ENCODE measurements around the gene RBM33. TPM values are rescaled to one million over a fixed set of nuclear protein-coding genes. Genes with fewer than 3 reads are reported as not detected.
"Not testable (repeated sequence)": the region's sequence is repeated elsewhere in the genome, so short reads cannot be mapped to it uniquely, and the experiment has no call there.

Gene RBM33
- total RNA-seq, 1 experiment from 2014 or later, result 80.5 TPM

DNA sequence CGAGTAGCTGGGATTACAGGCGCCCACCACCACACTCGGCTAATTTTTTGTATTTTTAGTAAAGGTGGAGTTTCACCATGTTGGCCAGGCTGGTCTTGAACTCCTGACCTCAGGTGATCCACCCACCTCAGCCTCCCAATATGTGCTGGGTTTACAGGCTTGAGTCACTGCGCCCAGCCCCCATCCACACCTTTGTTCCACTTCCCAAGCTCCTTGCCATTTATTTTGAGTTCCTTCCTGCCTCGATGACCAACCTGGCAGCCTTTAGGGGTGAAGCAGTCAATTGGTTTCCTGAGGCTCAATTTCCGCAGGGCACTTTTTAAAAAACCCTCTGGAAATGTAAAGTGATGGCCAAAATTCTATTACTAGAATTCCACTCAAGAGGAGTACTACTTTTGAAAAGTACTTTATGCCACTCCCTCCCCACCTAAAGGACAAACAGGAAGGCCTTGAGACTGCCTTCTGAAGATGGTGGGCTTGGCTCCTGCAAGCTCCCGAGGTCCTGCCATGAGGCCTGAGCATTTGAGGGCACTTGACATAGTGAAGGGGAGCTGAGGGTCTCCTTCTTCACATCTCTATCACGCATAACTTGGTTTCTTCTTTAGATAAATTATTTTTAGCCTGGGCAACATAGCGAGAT lies 32.5 kb upstream of the RBM33 start:
- intact Hi-C loops (cut with micrococcal nuclease), result no loop called here
- Mint-ChIP-seq H3K4me3 (ENCODE audit: unreplicated experiment) (no peak overlapping the region), H3K36me3 (ENCODE audit: insufficient read depth, unreplicated experiment) (no peaks in the 10 kb centered on the region), H3K9me3 (ENCODE audit: unreplicated experiment) (no peaks in the 10 kb centered on the region), H3K4me1 (ENCODE audit: insufficient read depth, unreplicated experiment) (peaks cover 7% of the 10 kb centered on the region), H3K27me3 (ENCODE audit: insufficient read depth, unreplicated experiment) (peaks cover 31% of the 10 kb centered on the region), H3K27ac (ENCODE audit: low read depth, unreplicated experiment) (no peak overlapping the region)
- ChIA-PET POLR2A (no interaction called here), CTCF (interaction anchor here (0.6 to 3.9 kb wide), 5 partner anchors 14 to 976 kb away, joined by 3 to 30 read pairs (median 3); no protein-coding TSS in a partner anchor)
- BruUV-seq (replicated peaks), result no TSS peak
- TF ChIP-seq, protein P1, sequence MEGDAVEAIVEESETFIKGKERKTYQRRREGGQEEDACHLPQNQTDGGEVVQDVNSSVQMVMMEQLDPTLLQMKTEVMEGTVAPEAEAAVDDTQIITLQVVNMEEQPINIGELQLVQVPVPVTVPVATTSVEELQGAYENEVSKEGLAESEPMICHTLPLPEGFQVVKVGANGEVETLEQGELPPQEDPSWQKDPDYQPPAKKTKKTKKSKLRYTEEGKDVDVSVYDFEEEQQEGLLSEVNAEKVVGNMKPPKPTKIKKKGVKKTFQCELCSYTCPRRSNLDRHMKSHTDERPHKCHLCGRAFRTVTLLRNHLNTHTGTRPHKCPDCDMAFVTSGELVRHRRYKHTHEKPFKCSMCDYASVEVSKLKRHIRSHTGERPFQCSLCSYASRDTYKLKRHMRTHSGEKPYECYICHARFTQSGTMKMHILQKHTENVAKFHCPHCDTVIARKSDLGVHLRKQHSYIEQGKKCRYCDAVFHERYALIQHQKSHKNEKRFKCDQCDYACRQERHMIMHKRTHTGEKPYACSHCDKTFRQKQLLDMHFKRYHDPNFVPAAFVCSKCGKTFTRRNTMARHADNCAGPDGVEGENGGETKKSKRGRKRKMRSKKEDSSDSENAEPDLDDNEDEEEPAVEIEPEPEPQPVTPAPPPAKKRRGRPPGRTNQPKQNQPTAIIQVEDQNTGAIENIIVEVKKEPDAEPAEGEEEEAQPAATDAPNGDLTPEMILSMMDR (IDR thresholded peaks at IDR 0.05; ENCODE audit: unreplicated experiment), result no peak
- DNase-seq (ENCODE audit: unreplicated experiment), result no peak

- POLR2A ChIA-PET, result no interaction called here
Measured at GRCh38 chr7:155612658-155613057, 31.8 kb upstream of the RBM33 start.

GRCh38 chr7:155615085-155615484 lies 29.4 kb upstream of the RBM33 start:
- H3K27ac Mint-ChIP-seq (ENCODE audit: low read depth, unreplicated experiment); BruUV-seq (replicated peaks); CTCF ChIA-PET; H3K4me1 Mint-ChIP-seq (ENCODE audit: insufficient read depth, unreplicated experiment); DNase-seq (ENCODE audit: unreplicated experiment); H3K9me3 Mint-ChIP-seq (ENCODE audit: unreplicated experiment); H3K36me3 Mint-ChIP-seq (ENCODE audit: insufficient read depth, unreplicated experiment); intact Hi-C loops (cut with micrococcal nuclease); H3K4me3 Mint-ChIP-seq (ENCODE audit: unreplicated experiment); POLR2A ChIA-PET: not testable (repeated sequence)
- H3K27me3 Mint-ChIP-seq (ENCODE audit: insufficient read depth, unreplicated experiment), result peaks cover 47% of the 10 kb centered on the region

More at GRCh38 chr7:155612658-155613057, 31.8 kb upstream of the RBM33 start:
- no TSS peak for BruUV-seq (replicated peaks)
- H3K9me3 Mint-ChIP-seq (ENCODE audit: unreplicated experiment), result no peaks in the 10 kb centered on the region
- intact Hi-C loops (cut with micrococcal nuclease), result no loop called here
- no peak overlapping the region for H3K27ac Mint-ChIP-seq (ENCODE audit: low read depth, unreplicated experiment)
- no peak overlapping the region for H3K4me3 Mint-ChIP-seq (ENCODE audit: unreplicated experiment)
- no peaks in the 10 kb centered on the region for H3K36me3 Mint-ChIP-seq (ENCODE audit: insufficient read depth, unreplicated experiment)
- H3K4me1 Mint-ChIP-seq (ENCODE audit: insufficient read depth, unreplicated experiment), result peaks cover 7% of the 10 kb centered on the region
- peaks cover 31% of the 10 kb centered on the region for H3K27me3 Mint-ChIP-seq (ENCODE audit: insufficient read depth, unreplicated experiment)
- DNase-seq (ENCODE audit: unreplicated experiment), result no peak
- CTCF ChIA-PET, result interaction anchor here (0.9 to 3.9 kb wide), 4 partner anchors 9 to 154 kb away, joined by 3 to 30 read pairs (median 4); no protein-coding TSS in a partner anchor
- TF ChIP-seq, protein P1 (IDR thresholded peaks at IDR 0.05; ENCODE audit: unreplicated experiment), result no peak

DNA sequence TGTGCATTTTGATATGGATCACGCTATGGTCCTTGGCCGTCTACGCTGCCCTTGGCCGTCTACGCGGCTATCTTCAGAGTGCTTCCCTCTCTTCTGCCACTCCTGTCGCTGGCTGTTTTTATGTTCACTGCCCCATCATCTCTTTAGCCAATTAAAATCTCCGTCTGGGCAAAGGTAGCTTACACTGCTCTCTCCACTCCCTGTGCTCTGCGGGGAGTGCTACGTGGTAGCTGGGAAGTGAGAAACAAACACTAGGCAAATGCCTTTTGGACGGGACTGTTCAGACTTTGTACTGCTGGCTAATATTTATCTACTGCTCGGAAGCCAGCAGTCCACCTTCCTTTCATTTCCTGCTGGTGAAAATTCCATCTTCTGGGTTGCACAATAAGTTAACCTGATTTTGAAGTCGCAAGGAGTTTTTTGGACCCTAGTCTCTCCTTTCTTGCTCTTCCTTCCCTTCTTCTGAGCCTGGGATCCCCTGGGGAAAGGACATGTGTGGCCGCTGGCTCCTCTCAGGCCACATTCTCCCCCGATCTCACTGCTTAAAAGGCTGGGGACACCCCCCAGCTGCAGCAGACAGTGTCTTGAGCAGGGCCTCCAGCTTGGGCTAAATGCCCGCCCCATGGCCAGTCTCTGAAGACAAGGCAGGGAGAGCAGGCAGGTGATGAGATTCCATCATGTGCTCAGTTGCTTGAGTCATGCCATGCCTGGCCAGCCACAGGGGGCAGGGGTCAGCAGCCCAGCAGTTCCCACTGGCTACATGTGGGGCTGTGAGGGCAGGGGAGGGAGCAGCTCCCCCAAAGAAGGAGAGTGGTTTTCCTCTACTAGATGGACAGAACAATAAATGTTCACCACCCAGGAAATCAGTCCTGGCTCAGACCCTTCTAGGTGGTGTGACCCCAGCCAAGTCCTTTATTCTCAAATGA lies 25.5 kb upstream of the RBM33 start:
- H3K27me3 Mint-ChIP-seq (ENCODE audit: insufficient read depth, unreplicated experiment), result peaks cover 44% of the 10 kb centered on the region
- POLR2A ChIA-PET, result no interaction called here
- CTCF ChIA-PET, result no interaction called here
- H3K9me3 Mint-ChIP-seq (ENCODE audit: unreplicated experiment), result no peaks in the 10 kb centered on the region
- no peaks in the 10 kb centered on the region for H3K4me1 Mint-ChIP-seq (ENCODE audit: insufficient read depth, unreplicated experiment)
- intact Hi-C loops (cut with micrococcal nuclease), result no loop called here
- no peak overlapping the region for H3K27ac Mint-ChIP-seq (ENCODE audit: low read depth, unreplicated experiment)
- TF ChIP-seq, protein P1 (IDR thresholded peaks at IDR 0.05; ENCODE audit: unreplicated experiment), result no peak
- no peaks in the 10 kb centered on the region for H3K36me3 Mint-ChIP-seq (ENCODE audit: insufficient read depth, unreplicated experiment)
- no peak overlapping the region for H3K4me3 Mint-ChIP-seq (ENCODE audit: unreplicated experiment)
- BruUV-seq (replicated peaks), result no TSS peak
- no peak for DNase-seq (ENCODE audit: unreplicated experiment)

Measured in MCF 10A (cell line).